Neural cell (in vitro differentiated cells): ENCODE measurements around the gene IL17RB.

Experiments used
- CTCF ChIP-seq: fragments of 450-650 bp; IDR thresholded peaks from 2 replicates; pipeline ENCODE4 v1.5.1; 2014; ENCODE audit warnings: antibody characterized with exemption, mild to moderate bottlenecking, moderate library complexity; ENCODE audit not compliant: poor library complexity, severe bottlenecking
- EP300 ChIP-seq: fragments of 450-650 bp; conservative IDR thresholded peaks from 2 replicates; pipeline ENCODE4 v1.6.1; 2014; ENCODE audit warnings: antibody characterized with exemption, mild to moderate bottlenecking, moderate library complexity; ENCODE audit not compliant: poor library complexity, severe bottlenecking
- EZH2 ChIP-seq: fragments of 200-600, 300-800 bp; shearing (Covaris generic), sonication (generic); IDR thresholded peaks from 2 replicates; pipeline ENCODE4 v1.6.1; 2014; ENCODE audit warnings: antibody characterized with exemption, low read length, borderline replicate concordance, mild to moderate bottlenecking; ENCODE audit not compliant: insufficient read depth, poor library complexity, severe bottlenecking
- MXI1 ChIP-seq: fragments of 450-650 bp; conservative IDR thresholded peaks from 2 replicates; pipeline ENCODE4 v1.6.1; 2014; ENCODE audit warnings: antibody characterized with exemption, mild to moderate bottlenecking; ENCODE audit not compliant: poor library complexity, severe bottlenecking
- POLR2AphosphoS5 ChIP-seq: IDR thresholded peaks from 2 replicates; pipeline ENCODE4 v1.6.1; 2012
- RAD21 ChIP-seq: fragments of 450-650 bp; conservative IDR thresholded peaks from 2 replicates; pipeline ENCODE4 v1.6.1; 2014; ENCODE audit warnings: antibody characterized with exemption, mild to moderate bottlenecking, moderate library complexity
- SMC3 ChIP-seq: fragments of 450-650 bp; conservative IDR thresholded peaks from 2 replicates; pipeline ENCODE4 v1.6.1; 2014; ENCODE audit warnings: antibody characterized with exemption, mild to moderate bottlenecking, moderate library complexity; ENCODE audit not compliant: poor library complexity
- TF ChIP-seq, protein P1 (sequence below): IDR thresholded peaks from 2 replicates; pipeline ENCODE4 v1.6.1; 2012; ENCODE audit warnings: borderline replicate concordance

DNA sequence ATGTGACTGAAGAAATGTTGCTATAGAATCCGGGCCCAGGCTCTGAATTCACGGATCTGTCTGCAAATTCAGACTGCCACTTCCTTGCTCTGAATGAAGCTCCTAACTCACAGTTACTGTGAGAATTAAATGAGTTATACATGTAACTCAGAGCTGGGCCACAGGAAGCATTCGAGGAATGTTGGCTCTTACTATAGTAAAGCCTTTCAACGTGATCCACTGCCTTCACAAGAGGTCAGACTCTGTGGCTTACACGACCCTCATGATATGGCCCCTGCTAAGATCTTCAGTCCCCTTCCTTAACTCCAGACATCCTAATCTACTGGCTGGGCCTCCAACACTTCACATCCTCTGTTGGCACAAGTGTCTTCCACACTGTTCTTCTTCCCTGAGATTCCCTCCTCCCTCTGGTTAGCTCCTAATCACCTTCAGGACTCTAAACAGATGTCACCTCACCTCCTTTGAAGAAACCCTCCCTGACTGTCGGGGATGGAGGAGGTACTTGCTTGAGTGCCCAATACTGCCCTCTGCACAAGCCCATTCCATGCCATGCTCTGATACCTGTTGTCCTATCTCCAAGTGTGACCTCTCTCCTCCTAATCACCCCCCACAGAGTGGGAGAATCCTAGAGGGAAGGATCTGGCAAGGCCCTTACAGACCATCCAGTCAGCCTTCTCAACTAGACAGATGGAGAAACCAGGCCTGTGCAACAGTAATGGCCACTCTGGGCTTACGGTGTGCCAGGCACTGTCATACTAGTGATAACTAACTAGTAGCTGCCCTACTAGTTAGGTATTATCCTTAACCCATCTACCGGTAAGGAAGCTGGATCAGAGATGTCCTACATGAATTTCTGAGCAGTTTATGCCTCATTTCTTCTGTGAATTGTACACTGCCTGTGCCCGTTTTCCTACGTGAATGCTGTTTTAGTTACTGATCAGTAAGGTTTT, 34.3 kb downstream of the IL17RB start:
- TF ChIP-seq CTCF (no peak), POLR2AphosphoS5 (no peak), EZH2 (no peak), SMC3 (no peak), RAD21 (no peak), EP300 (no peak), MXI1 (no peak)
- TF ChIP-seq, protein P1, sequence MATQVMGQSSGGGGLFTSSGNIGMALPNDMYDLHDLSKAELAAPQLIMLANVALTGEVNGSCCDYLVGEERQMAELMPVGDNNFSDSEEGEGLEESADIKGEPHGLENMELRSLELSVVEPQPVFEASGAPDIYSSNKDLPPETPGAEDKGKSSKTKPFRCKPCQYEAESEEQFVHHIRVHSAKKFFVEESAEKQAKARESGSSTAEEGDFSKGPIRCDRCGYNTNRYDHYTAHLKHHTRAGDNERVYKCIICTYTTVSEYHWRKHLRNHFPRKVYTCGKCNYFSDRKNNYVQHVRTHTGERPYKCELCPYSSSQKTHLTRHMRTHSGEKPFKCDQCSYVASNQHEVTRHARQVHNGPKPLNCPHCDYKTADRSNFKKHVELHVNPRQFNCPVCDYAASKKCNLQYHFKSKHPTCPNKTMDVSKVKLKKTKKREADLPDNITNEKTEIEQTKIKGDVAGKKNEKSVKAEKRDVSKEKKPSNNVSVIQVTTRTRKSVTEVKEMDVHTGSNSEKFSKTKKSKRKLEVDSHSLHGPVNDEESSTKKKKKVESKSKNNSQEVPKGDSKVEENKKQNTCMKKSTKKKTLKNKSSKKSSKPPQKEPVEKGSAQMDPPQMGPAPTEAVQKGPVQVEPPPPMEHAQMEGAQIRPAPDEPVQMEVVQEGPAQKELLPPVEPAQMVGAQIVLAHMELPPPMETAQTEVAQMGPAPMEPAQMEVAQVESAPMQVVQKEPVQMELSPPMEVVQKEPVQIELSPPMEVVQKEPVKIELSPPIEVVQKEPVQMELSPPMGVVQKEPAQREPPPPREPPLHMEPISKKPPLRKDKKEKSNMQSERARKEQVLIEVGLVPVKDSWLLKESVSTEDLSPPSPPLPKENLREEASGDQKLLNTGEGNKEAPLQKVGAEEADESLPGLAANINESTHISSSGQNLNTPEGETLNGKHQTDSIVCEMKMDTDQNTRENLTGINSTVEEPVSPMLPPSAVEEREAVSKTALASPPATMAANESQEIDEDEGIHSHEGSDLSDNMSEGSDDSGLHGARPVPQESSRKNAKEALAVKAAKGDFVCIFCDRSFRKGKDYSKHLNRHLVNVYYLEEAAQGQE: no peak
